Retinal pigment epithelial cell (primary cell): ENCODE results near the gene AR.

Experiments
- DNase-seq: peaks from one replicate; pipeline ENCODE4 v3.0.0-alpha.2; 2010; ENCODE audit warnings: low read depth
- H3K4me3 ChIP-seq: 2 replicates; pipeline ENCODE4 v1.5.1; 2011; ENCODE audit warnings: mild to moderate bottlenecking, low read length, control low read depth, moderate library complexity
- TF ChIP-seq, protein P1 (sequence below): conservative IDR thresholded peaks from 2 replicates; pipeline ENCODE4 v1.5.1; 2011; ENCODE audit warnings: low read depth, low read length, control low read depth, inconsistent platforms

AR gene

GRCh38 chrX:67725471-67725870 lies 181.7 kb downstream of the AR start:
- TF ChIP-seq, protein P1, sequence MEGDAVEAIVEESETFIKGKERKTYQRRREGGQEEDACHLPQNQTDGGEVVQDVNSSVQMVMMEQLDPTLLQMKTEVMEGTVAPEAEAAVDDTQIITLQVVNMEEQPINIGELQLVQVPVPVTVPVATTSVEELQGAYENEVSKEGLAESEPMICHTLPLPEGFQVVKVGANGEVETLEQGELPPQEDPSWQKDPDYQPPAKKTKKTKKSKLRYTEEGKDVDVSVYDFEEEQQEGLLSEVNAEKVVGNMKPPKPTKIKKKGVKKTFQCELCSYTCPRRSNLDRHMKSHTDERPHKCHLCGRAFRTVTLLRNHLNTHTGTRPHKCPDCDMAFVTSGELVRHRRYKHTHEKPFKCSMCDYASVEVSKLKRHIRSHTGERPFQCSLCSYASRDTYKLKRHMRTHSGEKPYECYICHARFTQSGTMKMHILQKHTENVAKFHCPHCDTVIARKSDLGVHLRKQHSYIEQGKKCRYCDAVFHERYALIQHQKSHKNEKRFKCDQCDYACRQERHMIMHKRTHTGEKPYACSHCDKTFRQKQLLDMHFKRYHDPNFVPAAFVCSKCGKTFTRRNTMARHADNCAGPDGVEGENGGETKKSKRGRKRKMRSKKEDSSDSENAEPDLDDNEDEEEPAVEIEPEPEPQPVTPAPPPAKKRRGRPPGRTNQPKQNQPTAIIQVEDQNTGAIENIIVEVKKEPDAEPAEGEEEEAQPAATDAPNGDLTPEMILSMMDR, result no peak
- DNase-seq, result no peak
- no peak overlapping the region for H3K4me3 ChIP-seq

DNA sequence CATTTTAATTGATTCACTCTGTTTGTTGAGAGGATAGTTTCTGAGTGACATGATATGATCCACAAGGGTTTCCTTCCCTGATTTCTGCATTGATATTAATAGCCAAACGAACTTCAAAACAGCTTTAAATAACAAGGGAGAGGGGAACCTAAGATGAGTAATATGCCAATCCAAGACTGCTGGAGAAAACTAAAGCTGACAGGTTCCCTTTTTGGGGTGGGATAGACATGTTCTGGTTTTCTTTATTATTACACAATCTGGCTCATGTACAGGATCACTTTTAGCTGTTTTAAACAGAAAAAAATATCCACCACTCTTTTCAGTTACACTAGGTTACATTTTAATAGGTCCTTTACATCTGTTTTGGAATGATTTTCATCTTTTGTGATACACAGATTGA lies 182.2 kb downstream of the AR start:
- DNase-seq, result no peak
- no peak overlapping the region for H3K4me3 ChIP-seq
- TF ChIP-seq, protein P1, result no peak

GRCh38 chrX:67727576-67727975 lies 183.8 kb downstream of the AR start:
- no peak for DNase-seq
- H3K4me3 ChIP-seq, result no peak overlapping the region
- TF ChIP-seq, protein P1, result no peak

DNA sequence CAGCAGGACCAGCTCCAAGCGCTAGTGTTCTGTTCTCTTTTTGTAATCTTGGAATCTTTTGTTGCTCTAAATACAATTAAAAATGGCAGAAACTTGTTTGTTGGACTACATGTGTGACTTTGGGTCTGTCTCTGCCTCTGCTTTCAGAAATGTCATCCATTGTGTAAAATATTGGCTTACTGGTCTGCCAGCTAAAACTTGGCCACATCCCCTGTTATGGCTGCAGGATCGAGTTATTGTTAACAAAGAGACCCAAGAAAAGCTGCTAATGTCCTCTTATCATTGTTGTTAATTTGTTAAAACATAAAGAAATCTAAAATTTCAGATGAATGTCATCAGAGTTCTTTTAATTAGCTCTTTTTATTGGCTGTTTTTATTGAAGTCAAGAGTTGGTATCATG lies 186.5 kb downstream of the AR start:
- no peak for DNase-seq
- no peak overlapping the region for H3K4me3 ChIP-seq
- TF ChIP-seq, protein P1, result no peak

DNA sequence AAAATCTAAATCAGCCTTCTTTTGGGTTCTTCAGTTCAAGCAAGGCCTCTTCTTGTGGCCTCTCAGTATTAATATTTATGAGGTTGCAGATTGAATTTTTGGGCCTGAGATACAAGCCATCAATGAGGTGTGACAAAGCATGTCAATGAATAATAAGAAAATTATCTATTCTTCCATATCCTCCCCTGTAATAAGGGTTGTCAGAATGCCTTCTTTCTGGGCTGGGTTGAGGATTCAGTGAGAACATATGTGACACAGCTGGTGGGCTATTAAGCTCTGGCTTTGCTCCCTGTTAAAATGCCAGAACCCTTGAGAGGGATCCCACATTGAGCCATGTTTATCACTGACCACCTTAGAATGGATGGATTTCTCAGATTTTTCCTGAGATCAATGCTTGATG lies 187.2 kb downstream of the AR start:
- TF ChIP-seq, protein P1, result no peak
- DNase-seq, result no peak
- no peak overlapping the region for H3K4me3 ChIP-seq

DNA sequence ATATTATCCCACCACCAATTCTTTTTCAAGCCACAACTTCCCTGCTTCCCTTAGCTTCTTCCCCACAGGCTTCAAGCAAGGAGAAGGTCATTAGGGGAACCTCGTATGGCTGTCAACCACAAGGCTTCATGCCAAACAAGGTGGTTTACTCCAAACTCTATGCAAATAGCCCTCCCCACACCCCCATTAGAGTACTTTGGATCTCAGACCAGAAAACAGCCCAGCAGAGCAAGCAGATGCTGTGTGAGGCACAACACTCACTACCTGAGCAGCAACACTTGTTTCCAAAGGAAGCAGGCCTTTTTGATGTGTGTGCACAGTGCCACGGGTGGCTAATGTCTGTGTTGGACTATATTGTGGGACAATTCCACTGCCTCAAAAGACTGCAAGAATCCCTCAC lies 189.0 kb downstream of the AR start:
- TF ChIP-seq, protein P1, result no peak
- no peak overlapping the region for H3K4me3 ChIP-seq
- DNase-seq, result no peak

DNA sequence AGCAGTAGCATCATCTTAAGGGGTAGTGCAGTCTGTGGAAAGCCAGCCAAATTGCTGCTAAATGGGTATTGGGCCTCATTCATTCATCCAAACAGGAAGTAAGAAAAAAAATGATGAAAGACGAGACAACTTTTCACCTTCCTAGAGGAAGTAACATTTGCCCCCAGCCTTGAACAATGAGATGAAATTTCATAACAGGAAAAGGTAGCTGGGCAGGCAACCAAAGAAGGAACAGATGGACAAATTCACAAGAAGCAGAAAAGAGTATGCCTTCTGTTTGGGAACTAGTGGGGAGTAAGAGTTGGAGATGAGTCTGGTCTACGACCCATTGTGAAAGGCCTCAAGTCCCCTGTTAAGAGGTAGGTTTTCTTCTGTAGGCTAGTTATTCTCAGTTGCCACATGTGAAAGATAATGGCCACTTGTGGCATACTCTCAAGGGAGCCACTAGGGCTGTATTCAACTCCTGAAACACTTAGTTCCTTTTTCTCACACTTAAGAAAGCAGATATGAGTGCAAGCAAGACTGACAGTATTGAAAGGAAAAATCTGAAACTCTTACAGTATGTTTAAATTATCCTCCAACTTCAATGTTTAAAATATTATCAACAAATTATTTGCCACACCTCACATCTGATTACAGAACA lies 190.4 kb downstream of the AR start:
- TF ChIP-seq, protein P1, result no peak
- no peak for DNase-seq
- H3K4me3 ChIP-seq, result no peak overlapping the region
